ENCODE data around the gene ARFIP2. TPM values are rescaled to one million over a fixed set of nuclear protein-coding genes. Genes with fewer than 3 reads are reported as not detected.

Gene ARFIP2
- total and polyA plus RNA-seq, 2 of the 8 experiments (the other 6 are each of a cell fraction or from before 2014, with no cell fraction given) = 48.3 to 48.7 TPM

GRCh38 chr11:6498121-6498520, 17.0 kb upstream of the ARFIP2 start (continued):
- TF ChIP-seq CHD7 (IDR thresholded peaks at IDR 0.05; ENCODE audit: insufficient replicate concordance, low read length) (no peak), KDM1A (IDR thresholded peaks at IDR 0.05; ENCODE audit: borderline replicate concordance, low read length) (no peak), EZH2 (IDR thresholded peaks at IDR 0.05; ENCODE audit: low read depth, low read length, severe bottlenecking) (no peak), RXRA (IDR thresholded peaks at IDR 0.05; ENCODE audit: insufficient read depth, low read depth, low read length) (no peak), SP2 (IDR thresholded peaks at IDR 0.05; ENCODE audit: low read length) (no peak), TAF7 (optimal IDR thresholded peaks at IDR 0.05; ENCODE audit: borderline replicate concordance, low read depth, low read length) (no peak)
